Neural cell (in vitro differentiated cells): ENCODE results near the gene NXPH2. TPM values are rescaled to one million over a fixed set of nuclear protein-coding genes. Genes with fewer than 3 reads are reported as not detected.
"Not testable (repeated sequence)": the region's sequence is repeated elsewhere in the genome, so short reads cannot be mapped to it uniquely, and the experiment has no call there.

ENCODE experiments used
- H2AFZ ChIP-seq: fragments of 200-600, 300-800 bp; sonication (generic), shearing (Covaris generic); 2 replicates; pipeline ENCODE4 v1.6.0; 2014; ENCODE audit warnings: low read depth, mild to moderate bottlenecking, antibody characterized with exemption, low read length, moderate library complexity
- H3F3A ChIP-seq: fragments of 200-600 bp; shearing (Covaris generic); 2 replicates; pipeline ENCODE4 v1.6.1; 2016; ENCODE audit warnings: mild to moderate bottlenecking, moderate library complexity, mixed read lengths, antibody characterized with exemption, low read length; ENCODE audit not compliant: insufficient read depth, poor library complexity, severe bottlenecking
- H3K27ac ChIP-seq: fragments of 200-600, 300-800 bp; sonication (generic), shearing (Covaris generic); 2 replicates; pipeline ENCODE4 v1.5.1; 2014; ENCODE audit warnings: mild to moderate bottlenecking, low read length, moderate library complexity
- H3K27me3 ChIP-seq: fragments of 300-800, 200-600 bp; sonication (generic), shearing (Covaris generic); 2 replicates; pipeline ENCODE4 v1.6.0; 2014; ENCODE audit warnings: mild to moderate bottlenecking, low read depth, low read length, moderate library complexity; ENCODE audit not compliant: insufficient read depth
- H3K36me3 ChIP-seq: fragments of 300-800, 200-600 bp; sonication (generic), shearing (Covaris generic); 2 replicates; pipeline ENCODE4 v1.5.1; 2014; ENCODE audit warnings: mild to moderate bottlenecking, antibody characterized with exemption, low read length, moderate library complexity; ENCODE audit not compliant: insufficient read depth
- H3K4me2 ChIP-seq: fragments of 300-800, 200-600 bp; sonication (generic), shearing (Covaris generic); 2 replicates; pipeline ENCODE4 v1.6.0; 2014; ENCODE audit warnings: mild to moderate bottlenecking, low read length
- H3K4me3 ChIP-seq: fragments of 300-800, 200-600 bp; sonication (generic), shearing (Covaris generic); 2 replicates; pipeline ENCODE4 v1.5.1; 2014; ENCODE audit warnings: mild to moderate bottlenecking, low read length, moderate library complexity
- H3K79me2 ChIP-seq: fragments of 200-600 bp; shearing (Covaris generic); replicated peaks from 2 replicates; pipeline ENCODE4 v1.6.0; 2014; ENCODE audit warnings: mild to moderate bottlenecking, low read length, moderate library complexity; ENCODE audit not compliant: insufficient read depth
- H3K9ac ChIP-seq: fragments of 300-800, 200-600 bp; sonication (generic), shearing (Covaris generic); 2 replicates; pipeline ENCODE4 v1.6.1; 2016; ENCODE audit warnings: mild to moderate bottlenecking, low read length, mixed read lengths
- H3K9me2 ChIP-seq: fragments of 200-600 bp; shearing (Covaris generic); 2 replicates; pipeline ENCODE4 v1.6.1; 2016; ENCODE audit warnings: mild to moderate bottlenecking, low read length, mixed read lengths; ENCODE audit not compliant: insufficient read depth
- H3K9me3 ChIP-seq: fragments of 200-600, 300-800 bp; sonication (generic), shearing (Covaris generic); 2 replicates; pipeline ENCODE4 v1.6.1; 2016; ENCODE audit warnings: mild to moderate bottlenecking, mixed run types, low read length, moderate library complexity, mixed read lengths
- H4K20me1 ChIP-seq: fragments of 200-600 bp; shearing (Covaris generic); 2 replicates; pipeline ENCODE4 v1.6.1; 2016; ENCODE audit warnings: mild to moderate bottlenecking, mixed run types; ENCODE audit not compliant: insufficient read depth
- CTCF ChIP-seq: fragments of 450-650 bp; IDR thresholded peaks from 2 replicates; pipeline ENCODE4 v1.5.1; 2014; ENCODE audit warnings: antibody characterized with exemption, mild to moderate bottlenecking, moderate library complexity; ENCODE audit not compliant: poor library complexity, severe bottlenecking
- EP300 ChIP-seq: fragments of 450-650 bp; conservative IDR thresholded peaks from 2 replicates; pipeline ENCODE4 v1.6.1; 2014; ENCODE audit warnings: antibody characterized with exemption, mild to moderate bottlenecking, moderate library complexity; ENCODE audit not compliant: poor library complexity, severe bottlenecking
- EZH2 ChIP-seq: fragments of 200-600, 300-800 bp; shearing (Covaris generic), sonication (generic); IDR thresholded peaks from 2 replicates; pipeline ENCODE4 v1.6.1; 2014; ENCODE audit warnings: antibody characterized with exemption, low read length, borderline replicate concordance, mild to moderate bottlenecking; ENCODE audit not compliant: insufficient read depth, poor library complexity, severe bottlenecking
- MXI1 ChIP-seq: fragments of 450-650 bp; conservative IDR thresholded peaks from 2 replicates; pipeline ENCODE4 v1.6.1; 2014; ENCODE audit warnings: antibody characterized with exemption, mild to moderate bottlenecking; ENCODE audit not compliant: poor library complexity, severe bottlenecking
- POLR2AphosphoS5 ChIP-seq: IDR thresholded peaks from 2 replicates; pipeline ENCODE4 v1.6.1; 2012
- RAD21 ChIP-seq: fragments of 450-650 bp; conservative IDR thresholded peaks from 2 replicates; pipeline ENCODE4 v1.6.1; 2014; ENCODE audit warnings: antibody characterized with exemption, mild to moderate bottlenecking, moderate library complexity
- REST ChIP-seq: IDR thresholded peaks from 2 replicates; pipeline ENCODE4 v1.6.1; 2012; ENCODE audit warnings: borderline replicate concordance
- SMC3 ChIP-seq: fragments of 450-650 bp; conservative IDR thresholded peaks from 2 replicates; pipeline ENCODE4 v1.6.1; 2014; ENCODE audit warnings: antibody characterized with exemption, mild to moderate bottlenecking, moderate library complexity; ENCODE audit not compliant: poor library complexity
- TAF1 ChIP-seq: IDR thresholded peaks from 2 replicates; pipeline ENCODE4 v1.6.1; 2012; ENCODE audit warnings: low read depth
- polyA plus RNA-seq: library from polyadenylated mRNA; depleted of rRNA; stranded (reverse); fragments of >200 nt; gene quantifications from 2 replicates; pipeline ENCODE4 v1.2.3, GENCODE V29; 2014

NXPH2 gene
- polyA plus RNA-seq, 1 donor from 2014 or later = not detected

- H3K9me2 ChIP-seq = no peaks in the 10 kb centered on the region
- H3K4me2 ChIP-seq = no peak overlapping the region
- no peak for TF ChIP-seq EP300
- no peak for TF ChIP-seq SMC3
- no peak for TF ChIP-seq EZH2
- no peak for TF ChIP-seq RAD21
- no peak for TF ChIP-seq TAF1
These were observed 131.6 kb downstream of the NXPH2 start for GRCh38 chr2:138648606-138649005.

GRCh38 chr2:138644776-138645175 lies 135.4 kb downstream of the NXPH2 start:
- not testable (repeated sequence) for H3K27ac ChIP-seq, H4K20me1 ChIP-seq, H2AFZ ChIP-seq, H3K4me3 ChIP-seq, H3F3A ChIP-seq, H3K9me2 ChIP-seq, H3K4me2 ChIP-seq, H3K36me3 ChIP-seq, H3K79me2 ChIP-seq, H3K9me3 ChIP-seq, H3K27me3 ChIP-seq, H3K9ac ChIP-seq

More at GRCh38 chr2:138648606-138649005, 131.6 kb downstream of the NXPH2 start:
- no peaks in the 10 kb centered on the region for H3K79me2 ChIP-seq
- H3K36me3 ChIP-seq = no peaks in the 10 kb centered on the region
- no peak overlapping the region for H3K9ac ChIP-seq
- H4K20me1 ChIP-seq = no peaks in the 10 kb centered on the region
- no peaks in the 10 kb centered on the region for H3K9me3 ChIP-seq
- H3K27me3 ChIP-seq = no peaks in the 10 kb centered on the region
- H3K4me3 ChIP-seq = no peak overlapping the region
- no peak overlapping the region for H2AFZ ChIP-seq
- H3F3A ChIP-seq = no peaks in the 10 kb centered on the region
- no peak overlapping the region for H3K27ac ChIP-seq

- H3K27ac ChIP-seq = no peak overlapping the region
- no peak overlapping the region for H3K9ac ChIP-seq
- no peaks in the 10 kb centered on the region for H4K20me1 ChIP-seq
- no peaks in the 10 kb centered on the region for H3K9me2 ChIP-seq
- H3K9me3 ChIP-seq = no peaks in the 10 kb centered on the region
- no peaks in the 10 kb centered on the region for H3K36me3 ChIP-seq
- H3K79me2 ChIP-seq = no peaks in the 10 kb centered on the region
- H2AFZ ChIP-seq = no peak overlapping the region
- H3K4me3 ChIP-seq = no peak overlapping the region
- TF ChIP-seq RAD21 = no peak
- no peak for TF ChIP-seq POLR2AphosphoS5
- TF ChIP-seq EP300 = no peak
- no peak for TF ChIP-seq SMC3
- TF ChIP-seq REST = no peak
- no peak for TF ChIP-seq CTCF
- TF ChIP-seq MXI1 = no peak
- TF ChIP-seq TAF1 = no peak
- TF ChIP-seq EZH2 = no peak
- H3K4me2 ChIP-seq = no peak overlapping the region
- H3K27me3 ChIP-seq = no peaks in the 10 kb centered on the region
- H3F3A ChIP-seq = no peaks in the 10 kb centered on the region
These were observed 139.1 kb downstream of the NXPH2 start for GRCh38 chr2:138640921-138641676.
